Peyer's patch (tissue), 4 donors: ENCODE results near the gene CDC42. TPM values are rescaled to one million over a fixed set of nuclear protein-coding genes. Genes with fewer than 3 reads are reported as not detected.

Experiments used
- DNase-seq, 3 donors: peaks; one replicate each; pipeline ENCODE4 v3.0.0-alpha.2; 2017 to 2019
- H3K27ac ChIP-seq, 4 donors: fragments of 200-600 bp; sonication (generic); one replicate each; pipeline ENCODE4 v1.5.1; 2016 to 2019
- H3K27me3 ChIP-seq, 2 donors: fragments of 200-600 bp; sonication (generic); one replicate each; pipeline ENCODE4 v1.5.1; 2019
- H3K36me3 ChIP-seq, 3 donors: fragments of 200-600 bp; sonication (generic); one replicate each; pipeline ENCODE4 v1.5.1; 2016 to 2019
- H3K4me1 ChIP-seq, 4 donors: fragments of 200-600 bp; sonication (generic); one replicate each; pipeline ENCODE4 v1.5.1; 2016 to 2019
- H3K4me3 ChIP-seq, 4 donors: fragments of 200-600 bp; sonication (generic); 1 replicate in 3 of 4; 2 replicates in 1 of 4; pipeline ENCODE4 v1.5.1; 2016 to 2019; ENCODE audit warnings: mild to moderate bottlenecking in 1 of 4
- H3K9me3 ChIP-seq, 4 donors: fragments of 200-600 bp; sonication (generic); one replicate each; pipeline ENCODE4 v1.5.1; 2016 to 2019; ENCODE audit warnings: mild to moderate bottlenecking in 1 of 4
- CTCF ChIP-seq, 6 experiments: fragments of 450-650 bp in 4 of 6; fragments of 200-600 bp in 2 of 6; sonication (generic) in 1 of 6; IDR thresholded peaks; one replicate each; pipeline ENCODE4 v1.5.1; 2017 to 2019; ENCODE audit warnings: antibody characterized with exemption in 6 of 6, mild to moderate bottlenecking in 3 of 6, moderate library complexity in 1 of 6
- POLR2A ChIP-seq, 2 donors: fragments of 450-650 bp; IDR thresholded peaks; one replicate each; pipeline ENCODE4 v1.5.1; 2017; ENCODE audit warnings: antibody characterized with exemption in 2 of 2, mild to moderate bottlenecking in 2 of 2, moderate library complexity in 2 of 2
- small RNA-seq, 2 donors: library from RNA; depleted of rRNA; stranded (forward); fragments of <200 nt; gene quantifications; one replicate each; pipeline ENCODE3, GENCODE V24; 2016
- total RNA-seq, 4 donors: library from RNA; depleted of rRNA; stranded (reverse); fragments of >200 nt; gene quantifications; one replicate each; pipeline ENCODE4 v1.1.0, GENCODE V29; 2016

The CDC42 gene
- total RNA-seq, 4 donors from 2014 or later: 89.6 to 224 (median 157) TPM

- H3K27ac ChIP-seq: no peak overlapping the region
- TF ChIP-seq CTCF (IDR thresholded peaks at IDR 0.05) (no peak), POLR2A (IDR thresholded peaks at IDR 0.05) (no peak)
Observed at GRCh38 chr1:22139066-22139594, 86.6 kb downstream of the CDC42 start.

DNA sequence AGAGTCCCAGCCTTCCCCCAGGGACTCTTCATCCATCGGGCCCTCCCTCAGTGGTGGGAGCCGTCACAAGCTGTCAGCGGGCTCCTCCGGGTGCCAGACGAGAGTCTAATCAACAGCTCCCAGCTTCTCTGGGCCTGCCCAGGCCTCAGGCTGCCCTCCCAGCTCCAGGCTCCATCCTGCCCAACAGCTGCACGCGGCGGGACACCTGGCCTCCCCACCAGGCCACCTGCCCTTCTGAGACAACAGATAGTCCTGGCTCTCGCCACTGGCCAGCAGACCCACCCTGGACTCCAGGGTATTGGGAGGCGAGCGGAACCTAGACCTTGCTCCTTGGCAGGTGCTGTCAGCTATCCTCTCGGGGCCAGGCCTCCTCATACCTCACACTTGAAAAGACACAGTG, 87.3 kb downstream of the CDC42 start:
- no peak overlapping the region for H3K27ac ChIP-seq
- TF ChIP-seq POLR2A (IDR thresholded peaks at IDR 0.05): no peak
- no peak for TF ChIP-seq CTCF (IDR thresholded peaks at IDR 0.05)
- DNase-seq: no peak
- H3K27me3 ChIP-seq: no peaks in the 10 kb centered on the region
- peaks cover 0 to 18% (median 7%) of the 10 kb centered on the region in 4 donors for H3K4me1 ChIP-seq
- no peak overlapping the region for H3K4me3 ChIP-seq
- H3K36me3 ChIP-seq: no peaks in the 10 kb centered on the region
- H3K9me3 ChIP-seq: no peaks in the 10 kb centered on the region

More at GRCh38 chr1:22139066-22139594, 86.6 kb downstream of the CDC42 start:
- Histone ChIP-seq H3K36me3 (no peaks in the 10 kb centered on the region), H3K9me3 (no peaks in the 10 kb centered on the region), H3K27me3 (no peaks in the 10 kb centered on the region), H3K4me1 (peaks cover 0 to 18% (median 7%) of the 10 kb centered on the region in 4 donors), H3K4me3 (no peak overlapping the region)
- no peak for DNase-seq

Small RNA genes within 50 kb of the gene (small RNA-seq; reads per million reads assigned to genes)
- gene RN7SL186P (0 reads per million in 2 donors), gene RNU6-776P (0 reads per million in 2 donors)

Other genes with a start within 250 kb of the CDC42 start
- gene LDLRAD2, start 240.4 kb upstream of the CDC42 start, total RNA-seq: 1 to 10 TPM in 1 of 4 donors, under 1 TPM in 2, not detected in 1; 0.38 to 3.3 (median 0.80) TPM
- gene HSPG2, start 115.4 kb upstream of the CDC42 start, total RNA-seq: 100 to 1,000 TPM in 3 of 4 donors, 10 to 100 TPM in 1; 68.7 to 199 (median 122) TPM
- not detected for gene CELA3B, start 75.7 kb upstream of the CDC42 start, total RNA-seq
- not detected for gene CELA3A, start 51.1 kb upstream of the CDC42 start, total RNA-seq
- gene WNT4, start 90.4 kb downstream of the CDC42 start, total RNA-seq: 1 to 10 TPM; 1.4 to 5.0 (median 2.5) TPM